Psoas muscle (tissue), 8 donors: ENCODE results near the gene AMN. TPM values are rescaled to one million over a fixed set of nuclear protein-coding genes. Genes with fewer than 3 reads are reported as not detected.

ENCODE experiments used
- ATAC-seq, 4 donors: fragments of 200-7000 bp; cut with Tn5 transposase; one replicate each; pipeline ENCODE4 v1.9.1; 2020; ENCODE audit warnings: moderate library complexity in 3 of 4, mild to moderate bottlenecking in 2 of 4
- DNase-seq, 2 donors: peaks; one replicate each; pipeline ENCODE4 v3.0.0-alpha.2; 2020
- H3K27ac ChIP-seq: fragments of 200-600 bp; one replicate; pipeline ENCODE4 v1.8.0; 2022
- H3K27me3 ChIP-seq, 3 donors: fragments of 200-600 bp in 1 of 3; one replicate each; pipeline versions ENCODE4 v1.6.1 to v1.8.0; 2013 to 2022; ENCODE audit warnings: low read length in 2 of 3, mild to moderate bottlenecking in 2 of 3, moderate library complexity in 1 of 3; ENCODE audit not compliant: insufficient read depth in 3 of 3
- H3K36me3 ChIP-seq, 2 donors: fragments of 200-600 bp in 1 of 2; one replicate each; pipeline versions ENCODE4 v1.6.1 to v1.8.0; 2013 to 2022; ENCODE audit warnings: low read depth in 1 of 2, mild to moderate bottlenecking in 1 of 2, moderate library complexity in 1 of 2; ENCODE audit not compliant: insufficient read depth in 1 of 2
- H3K4me1 ChIP-seq: fragments of 200-600 bp; one replicate; pipeline ENCODE4 v1.8.0; 2022
- H3K4me3 ChIP-seq: fragments of 200-600 bp; one replicate; pipeline ENCODE4 v1.8.0; 2022; ENCODE audit warnings: mild to moderate bottlenecking
- H3K9me3 ChIP-seq: fragments of 200-600 bp; one replicate; pipeline ENCODE4 v1.8.0; 2022
- CTCF ChIP-seq: fragments of 200-600 bp; IDR thresholded peaks from one replicate; pipeline ENCODE4 v1.8.0; 2022; ENCODE audit warnings: antibody characterized with exemption
- WGBS, 3 donors: extraction: QIAGEN DNeasy Blood & Tissue Kit; methylation state at CpG; one replicate each; pipeline versions ENCODE4 v1.1.6 to v1.1.7; 2013; 5-methylcytosine and 5-hydroxymethylcytosine counted together
- intact Hi-C, 2 donors: fragments of 100-400 bp; cut with DNase I; formaldehyde crosslinking; loops; one replicate each; pipeline versions ENCODE4 v1.11.0 to v1.14.2; 2022
- polyA plus RNA-seq, 3 donors: library from polyadenylated mRNA; stranded (reverse); fragments of 200-250 nt; gene quantifications; one replicate each; pipeline ENCODE4 v1.2.3, GENCODE V29; 2013
- total RNA-seq, 4 donors: library from RNA; stranded (reverse); fragmentation: NEBNext Ultra II Directional in 2 of 4; extraction: Animal tissue kit (Norgen Biotek cat#: 25700) in 2 of 4; gene quantifications; one replicate each; pipeline versions ENCODE4 v1.2.1 to v1.2.4, GENCODE V29; 2021 to 2023
- donor health status: healthy with polysubstance abuse.
- donor health status: DM: no; HTN: no; CAD: no; lungs with moderate emphysema.
- donor health status: Bipolar disorder and iron deficiency.
- donor health status: healthy.
- donor health status: DM: yes; HTN: yes; CAD: no.
- donor health status: DM: no; HTN: no; CAD: no.
- donor health status: DM: no; HTN: no; CAD: no.
- donor health status: DM: yes; HTN: yes; CAD: no.

Gene AMN
- total and polyA plus RNA-seq, 7 donors = 0.18 to 0.19 (median 0.18) TPM; not detected in 4

- no peak overlapping the region for H3K4me3 ChIP-seq
- H3K27ac ChIP-seq = no peak overlapping the region
- H3K4me1 ChIP-seq = no peaks in the 10 kb centered on the region
- intact Hi-C loops = no loop called here
- H3K9me3 ChIP-seq = no peaks in the 10 kb centered on the region
- TF ChIP-seq CTCF = no peak
- no peaks in the 10 kb centered on the region for H3K27me3 ChIP-seq
- H3K36me3 ChIP-seq = peaks cover 0 to 48% of the 10 kb centered on the region in 2 donors
- DNase-seq = no peak
- WGBS, 3 donors = 87 to 91% (median 89%) methylated on average over 4 of the region's 4 CpGs
- ATAC-seq = no peak
Measured at GRCh38 chr14:102901633-102902032, 20.8 kb upstream of the AMN start.

DNA sequence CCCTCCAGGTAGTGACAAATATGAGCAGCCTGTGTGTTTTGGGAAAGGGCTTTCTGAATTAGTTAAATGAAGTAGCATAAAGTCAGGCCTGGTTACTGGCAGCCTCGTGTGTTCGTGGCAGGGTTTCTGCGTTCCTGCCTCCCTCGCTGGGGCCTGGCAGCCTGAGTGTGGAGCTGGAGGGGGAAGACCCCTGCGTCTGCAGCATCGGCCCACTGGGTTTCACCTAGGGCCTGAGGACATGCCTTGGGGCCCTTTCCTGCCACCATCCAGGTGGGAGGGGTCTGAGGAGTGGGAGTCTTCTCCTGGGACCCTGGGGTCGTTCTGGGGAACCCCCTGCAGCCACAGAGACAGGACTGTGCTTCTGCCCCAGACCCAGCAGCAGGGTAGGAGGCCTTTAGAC lies 20.4 kb upstream of the AMN start:
- DNase-seq = no peak
- no peaks in the 10 kb centered on the region for H3K4me1 ChIP-seq
- H3K36me3 ChIP-seq = peaks cover 0 to 53% of the 10 kb centered on the region in 2 donors
- H3K4me3 ChIP-seq = no peak overlapping the region
- intact Hi-C loops = no loop called here
- no peak overlapping the region for H3K27ac ChIP-seq
- ATAC-seq = no peak
- no peak for TF ChIP-seq CTCF
- H3K27me3 ChIP-seq = no peaks in the 10 kb centered on the region
- no peaks in the 10 kb centered on the region for H3K9me3 ChIP-seq
- 90 to 94% (median 90%) methylated on average over 7 of the region's 7 CpGs for WGBS, 3 donors

GRCh38 chr14:102902523-102903247 lies 19.8 kb upstream of the AMN start:
- Histone ChIP-seq H3K27me3 (no peaks in the 10 kb centered on the region), H3K4me1 (no peaks in the 10 kb centered on the region), H3K27ac (no peak overlapping the region), H3K36me3 (peaks cover 0 to 49% of the 10 kb centered on the region in 2 donors), H3K4me3 (no peak overlapping the region), H3K9me3 (no peaks in the 10 kb centered on the region)
- no peak for DNase-seq
- ATAC-seq = no peak
- intact Hi-C loops = no loop called here
- TF ChIP-seq CTCF = no peak
- 89 to 92% (median 92%) methylated on average over 12 of the region's 12 CpGs for WGBS, 3 donors

DNA sequence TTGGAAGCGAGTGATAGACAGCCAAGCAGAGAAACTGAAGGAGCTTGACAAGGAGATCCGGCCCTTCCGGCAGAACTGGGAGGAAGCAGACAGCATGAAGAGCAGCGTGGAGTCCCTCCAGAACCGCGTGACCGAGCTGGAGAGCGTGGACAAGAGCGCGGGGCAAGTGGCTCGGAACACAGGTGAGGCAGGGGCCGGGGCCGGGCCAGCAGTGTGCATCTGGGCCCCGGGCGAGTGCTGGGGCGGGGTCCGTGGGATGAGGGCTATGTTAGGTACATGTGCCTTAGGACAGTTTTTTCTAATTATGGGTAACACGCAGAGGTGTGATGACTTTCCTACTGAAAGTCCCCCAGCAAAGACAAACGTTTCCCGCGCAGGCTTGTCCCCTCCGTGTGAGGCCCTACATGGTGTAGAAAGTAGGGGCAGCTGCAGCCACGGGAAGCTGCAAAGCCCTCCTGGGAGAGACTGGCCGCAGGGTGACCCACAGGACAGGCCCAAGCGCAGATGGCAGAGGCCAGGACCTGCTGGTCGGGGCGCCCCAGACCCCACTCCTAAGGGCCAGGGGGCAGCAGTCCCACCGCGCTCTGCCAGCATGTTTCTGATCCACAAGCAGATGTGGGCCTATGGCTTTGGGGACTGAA lies 19.1 kb upstream of the AMN start:
- H3K4me1 ChIP-seq = no peaks in the 10 kb centered on the region
- no peaks in the 10 kb centered on the region for H3K27me3 ChIP-seq
- no peak overlapping the region for H3K27ac ChIP-seq
- 88 to 96% (median 94%) methylated on average over 29 of the region's 29 CpGs for WGBS, 3 donors
- ATAC-seq (no peak), DNase-seq (no peak)
- H3K4me3 ChIP-seq = no peak overlapping the region
- intact Hi-C loops = no loop called here
- H3K9me3 ChIP-seq = no peaks in the 10 kb centered on the region
- peaks cover 0 to 42% of the 10 kb centered on the region in 2 donors for H3K36me3 ChIP-seq
- no peak for TF ChIP-seq CTCF
